ENCODE measurements around the gene VEGFB.

DNA sequence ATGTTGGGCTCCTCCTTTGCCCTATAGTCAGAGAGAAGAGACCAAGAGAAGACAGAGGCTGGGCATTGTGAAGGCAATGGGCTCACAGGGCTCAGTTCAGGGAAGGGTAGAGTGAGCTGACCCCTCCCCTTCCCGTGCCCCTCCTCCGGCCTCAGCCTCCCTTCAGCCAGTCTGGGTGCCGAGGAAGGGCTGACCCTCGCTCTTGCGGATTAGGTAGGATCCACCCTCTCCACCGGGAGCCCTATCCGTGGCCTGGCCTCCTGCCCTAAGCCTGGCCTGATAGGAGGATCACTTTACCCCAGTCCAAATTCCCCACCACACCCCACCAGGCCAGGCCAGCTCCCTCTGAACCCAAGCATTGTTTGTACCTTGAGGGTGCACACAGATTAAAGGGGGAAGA, 14.2 kb downstream of the VEGFB start:
- no peak for TF ChIP-seq CTCF (IDR thresholded peaks at IDR 0.05)
- no peak for TF ChIP-seq EZH2phosphoT487 (IDR thresholded peaks at IDR 0.05)
- no peak for TF ChIP-seq EZH2 (IDR thresholded peaks at IDR 0.05)
